NOMO-1 (cell line): ENCODE measurements around the gene FCGBP.
"Not testable (repeated sequence)": the region's sequence is repeated elsewhere in the genome, so short reads cannot be mapped to it uniquely, and the experiment has no call there.

Experiments
- DNase-seq, 2 experiments: peaks; one replicate each; lab custom pipeline; 2025; ENCODE audit not compliant: unreplicated experiment in 2 of 2; lab: John Stamatoyannopoulos, UW

FCGBP gene

GRCh38 chr19:39934584-39935363, at the start of gene FCGBP:
FCGBP (minus strand) TSS chr19:39934634.
- DNase-seq, result no peak

DNA sequence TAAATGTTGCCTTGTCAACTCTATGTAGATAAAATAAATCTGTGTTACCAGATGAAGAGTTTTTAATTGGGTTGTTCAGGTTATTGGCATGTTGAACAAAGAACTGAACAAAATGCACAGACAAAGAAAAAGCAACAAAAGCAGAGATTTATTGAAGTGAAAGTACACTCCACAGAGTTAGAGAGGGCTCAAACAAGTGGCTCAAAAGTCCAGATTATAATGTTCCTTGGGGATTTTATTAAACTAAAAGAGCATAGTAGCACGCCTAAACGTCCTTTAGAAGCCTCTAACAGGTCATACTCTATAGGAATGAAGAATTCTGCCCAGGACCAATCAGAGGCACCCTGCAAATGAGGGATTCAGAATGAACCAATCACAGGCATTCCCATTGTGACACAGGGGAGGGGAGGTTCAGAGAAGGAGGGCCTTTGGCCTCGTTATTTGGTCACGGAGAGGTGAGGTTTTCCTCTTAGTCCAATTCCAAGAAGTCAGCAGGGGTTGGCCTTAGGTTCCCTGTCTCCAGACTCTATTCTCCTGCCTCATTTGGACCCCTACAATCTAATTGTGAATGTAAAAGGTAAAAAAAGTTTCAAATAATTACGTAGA, 49.4 kb upstream of the FCGBP start:
- DNase-seq, result no peak

DNA sequence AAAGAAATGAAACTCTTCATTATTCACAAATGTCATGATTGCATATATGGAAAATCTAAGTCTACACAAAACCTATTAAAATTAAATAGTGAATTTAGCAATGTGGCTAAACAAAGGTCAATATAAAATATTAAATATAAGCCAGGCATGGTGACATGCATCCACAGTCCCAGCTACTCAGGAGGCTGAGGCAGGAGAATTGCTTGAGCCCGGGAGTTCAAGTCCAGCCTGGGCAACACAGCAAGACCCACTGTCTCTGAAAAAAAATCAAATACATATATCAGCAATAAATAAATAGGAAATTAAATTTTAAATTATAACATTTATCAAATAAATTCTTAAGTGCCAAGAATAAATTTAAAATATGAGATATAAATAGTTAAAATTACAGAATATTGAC, 48.4 kb upstream of the FCGBP start:
- no peak for DNase-seq

DNA sequence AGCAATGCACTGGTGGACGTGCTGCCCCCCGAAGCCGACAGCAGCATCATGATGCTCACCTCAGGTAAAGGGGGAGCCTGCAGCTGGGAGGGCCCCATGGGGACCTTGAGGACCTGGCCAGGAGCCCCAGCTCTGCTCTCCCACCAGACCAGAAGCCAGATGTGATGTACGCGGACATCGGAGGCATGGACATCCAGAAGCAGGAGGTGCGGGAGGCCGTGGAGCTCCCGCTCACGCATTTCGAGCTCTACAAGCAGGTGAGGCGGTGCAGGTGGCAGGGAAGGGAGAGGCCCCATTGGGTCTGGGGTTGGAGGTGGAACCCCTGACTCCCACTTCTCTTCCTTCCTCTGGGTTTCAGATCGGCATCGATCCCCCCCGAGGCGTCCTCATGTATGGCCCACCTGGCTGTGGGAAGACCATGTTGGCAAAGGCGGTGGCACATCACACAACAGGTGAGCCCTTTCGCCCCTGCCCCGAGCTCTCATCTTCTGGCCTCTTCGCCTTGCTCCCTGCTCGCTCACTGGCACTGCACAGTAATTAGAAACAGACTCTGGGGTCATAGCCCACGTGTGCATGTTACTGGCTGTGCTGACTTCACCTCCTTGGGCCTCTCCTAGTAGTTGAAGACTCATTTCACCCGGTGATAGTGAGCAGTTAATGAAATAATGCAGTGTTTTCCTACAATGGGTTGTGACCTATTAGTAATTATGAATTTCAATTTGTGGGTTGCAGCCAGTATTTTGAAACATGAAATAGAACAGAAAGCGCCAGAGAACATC, 40.1 kb upstream of the FCGBP start:
- no peak for DNase-seq

- DNase-seq, result no peak
Observed at GRCh38 chr19:39971380-39972035, 37.1 kb upstream of the FCGBP start.

DNA sequence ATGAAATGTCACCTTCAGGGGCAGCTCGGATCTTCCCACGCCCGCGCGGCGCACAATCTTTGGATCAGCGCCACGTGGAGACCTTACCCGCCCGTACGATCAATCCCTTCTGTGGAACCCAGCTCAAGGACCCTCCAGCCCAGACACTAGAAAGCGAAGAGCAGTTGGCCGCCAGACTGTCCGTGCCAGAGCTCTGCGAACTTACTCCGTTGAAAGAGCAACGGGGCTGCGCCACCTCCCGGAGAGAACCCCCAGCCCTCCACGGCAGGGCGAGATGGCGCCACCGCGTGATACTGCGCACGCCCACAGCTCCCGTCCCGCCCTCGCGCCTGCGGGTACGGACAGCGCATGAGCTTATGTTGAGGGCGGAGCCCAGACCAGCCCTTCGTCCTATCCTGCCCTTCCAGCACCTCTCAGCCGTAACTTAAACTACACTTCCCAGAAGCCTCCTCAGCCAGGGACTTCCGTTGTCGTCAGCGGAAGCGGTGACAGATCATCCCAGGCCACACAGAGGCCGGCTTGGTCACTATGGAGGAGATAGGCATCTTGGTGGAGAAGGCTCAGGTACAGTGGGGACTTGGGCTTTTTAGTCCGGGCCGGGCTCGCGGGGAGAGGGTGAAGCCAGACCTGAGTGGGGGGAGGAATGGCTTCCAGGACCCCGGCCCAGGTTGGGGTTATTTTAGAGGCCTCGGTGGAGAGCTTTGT, 36.4 kb upstream of the FCGBP start, which contains the start of gene PSMC4:
Gene PSMC4, plus strand, starts transcription at position 491 of the 705 bp plus-strand sequence. Its CDS starts 38 bp downstream, at position 529.
- peak; percentile 99 for DNase-seq

- peak; percentile 57 to 64 for DNase-seq
Observed at GRCh38 chr19:39970425-39970674, 35.9 kb upstream of the FCGBP start.

GRCh38 chr19:39969681-39970424, 35.4 kb upstream of the FCGBP start:
- no peak for DNase-seq

DNA sequence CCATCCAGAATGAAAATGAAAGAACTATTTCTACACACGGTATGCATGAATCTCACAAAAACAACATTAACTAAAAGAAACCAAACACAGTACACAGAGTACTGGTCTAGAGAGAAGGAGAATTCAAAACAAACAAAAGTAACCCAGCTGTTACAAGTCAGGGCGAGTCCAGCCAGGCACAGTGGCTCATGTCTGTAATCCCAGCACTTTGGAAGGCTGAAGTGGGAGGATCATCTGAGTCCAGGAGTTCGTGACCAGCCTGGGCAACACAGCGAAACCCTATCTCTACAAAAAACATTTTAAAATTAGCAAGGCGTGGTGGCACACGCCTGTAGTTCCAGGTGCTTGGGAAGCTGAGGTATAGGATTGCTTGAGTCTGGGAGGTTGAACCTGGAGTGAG, 34.8 kb upstream of the FCGBP start:
- no peak for DNase-seq

DNA sequence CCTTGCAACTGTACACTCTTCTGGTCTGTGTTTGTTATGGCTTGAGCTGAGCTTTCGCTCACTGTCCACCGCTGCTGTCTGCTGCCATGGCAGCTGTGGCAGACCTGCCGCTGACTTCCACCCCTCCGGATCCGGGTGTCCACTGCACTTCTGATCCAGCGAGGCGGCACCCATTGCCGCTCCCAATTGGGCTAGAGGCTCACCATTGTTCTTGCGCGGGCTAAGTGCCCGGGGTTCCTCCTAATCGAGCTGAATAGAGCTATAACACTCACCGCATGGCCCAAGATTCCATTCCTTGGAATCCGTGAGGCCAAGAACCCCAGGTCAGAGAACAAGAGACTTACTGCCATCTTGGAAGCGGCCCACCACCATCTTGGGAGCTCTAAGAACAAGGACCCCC, 34.4 kb upstream of the FCGBP start:
- DNase-seq, result no peak

DNA sequence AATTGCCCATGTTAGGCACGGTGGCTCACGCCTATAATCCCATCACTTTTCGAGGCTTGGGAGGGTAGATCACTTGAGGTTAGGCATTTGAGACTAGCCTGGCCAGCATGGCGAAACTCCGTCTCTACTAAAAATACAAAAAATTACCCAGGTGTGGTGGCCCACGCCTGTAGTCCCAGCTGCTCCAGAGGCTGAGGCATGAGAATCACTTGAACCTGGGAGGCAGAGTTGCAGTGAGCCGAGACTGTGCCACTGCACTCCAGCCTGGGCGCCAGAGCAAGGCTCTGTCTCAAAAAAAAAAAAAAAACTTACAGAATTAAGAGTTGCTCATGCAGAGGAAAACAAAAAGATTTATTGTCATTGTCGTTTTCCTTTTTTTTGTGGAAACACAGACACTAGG, 33.1 kb upstream of the FCGBP start:
- no peak for DNase-seq

DNA sequence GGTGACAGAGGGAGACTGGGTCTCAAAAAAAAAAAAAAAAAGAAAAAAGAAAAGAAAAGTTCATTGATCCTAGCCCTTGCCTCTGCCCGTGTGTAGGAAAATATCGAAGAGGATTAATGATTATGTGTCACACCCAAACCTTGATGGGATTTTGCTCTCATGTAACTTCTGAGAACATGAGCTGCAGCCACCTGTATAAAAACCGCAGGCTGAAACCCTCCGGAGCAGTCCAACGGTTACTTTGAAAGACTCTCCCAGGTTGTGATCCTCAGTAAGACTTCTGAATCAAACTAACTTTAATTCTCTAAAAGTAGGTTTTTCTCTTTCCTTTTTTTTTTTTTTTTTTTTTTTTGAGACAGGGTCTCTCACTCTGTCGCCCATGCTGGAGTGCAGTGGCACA, 32.2 kb upstream of the FCGBP start:
- no peak for DNase-seq

GRCh38 chr19:39963898-39964297, 29.5 kb upstream of the FCGBP start:
- peak in 1 of 2 experiments; percentile 17 for DNase-seq

- DNase-seq, result not testable (repeated sequence)
Observed at GRCh38 chr19:39959407-39959806, 25.0 kb upstream of the FCGBP start.

DNA sequence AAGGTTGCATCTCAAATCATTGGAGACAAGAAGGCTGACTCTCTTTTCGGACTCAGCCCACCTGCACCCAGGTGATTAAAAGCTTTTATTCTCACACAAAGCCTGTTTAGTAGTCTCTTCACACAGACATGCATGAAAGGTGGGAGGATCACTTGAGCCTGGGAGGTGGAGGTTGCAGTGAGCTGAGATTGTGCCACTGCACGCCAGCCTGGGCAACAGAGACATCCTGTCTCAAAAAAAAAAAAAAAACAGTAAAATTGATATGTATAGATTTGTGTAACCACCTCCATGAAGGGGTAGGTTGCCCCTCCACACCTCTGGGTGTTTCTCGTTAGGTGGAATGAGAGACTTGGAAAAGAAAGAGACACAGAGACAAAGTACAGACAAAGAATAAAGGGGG, 24.5 kb upstream of the FCGBP start:
- DNase-seq, result not testable (repeated sequence)

DNA sequence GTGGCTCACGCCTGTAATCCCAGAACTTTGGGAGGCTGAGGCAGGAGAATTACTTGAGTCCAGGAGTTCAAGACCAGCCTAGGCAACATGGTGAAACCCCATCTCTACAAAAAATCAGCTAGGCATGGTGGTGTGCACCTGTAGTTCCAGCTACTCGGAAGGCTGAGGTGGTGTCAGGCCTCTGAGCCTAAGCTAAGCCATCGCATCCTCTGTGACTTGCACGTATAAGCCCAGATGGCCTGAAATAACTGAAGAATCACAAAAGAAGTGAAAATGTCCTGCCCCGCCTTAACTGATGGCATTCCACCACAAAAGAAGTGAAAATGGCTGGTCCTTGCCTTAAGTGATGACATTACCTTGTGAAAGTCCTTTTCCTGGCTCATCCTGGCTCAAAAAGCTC, 23.5 kb upstream of the FCGBP start:
- not testable (repeated sequence) for DNase-seq

DNA sequence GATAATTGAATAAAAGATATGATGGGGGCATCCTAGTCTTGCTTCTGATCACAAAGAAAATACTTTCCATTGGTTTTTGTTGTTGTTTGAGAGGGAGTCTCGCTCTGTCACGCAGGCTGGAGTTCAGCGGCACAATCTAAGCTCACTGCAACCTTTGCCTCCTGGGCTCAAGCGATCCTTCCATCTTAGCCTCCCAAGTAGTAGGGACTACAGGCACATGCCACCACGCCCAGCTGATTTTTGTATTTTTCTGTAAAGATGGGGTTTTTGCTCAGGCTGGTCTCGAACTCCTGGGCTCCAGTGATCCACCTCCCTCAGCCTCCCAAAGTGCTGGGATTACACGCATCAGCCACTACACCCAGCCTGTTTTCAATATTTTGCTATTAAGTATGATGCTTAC, 19.5 kb upstream of the FCGBP start:
- no peak for DNase-seq

DNA sequence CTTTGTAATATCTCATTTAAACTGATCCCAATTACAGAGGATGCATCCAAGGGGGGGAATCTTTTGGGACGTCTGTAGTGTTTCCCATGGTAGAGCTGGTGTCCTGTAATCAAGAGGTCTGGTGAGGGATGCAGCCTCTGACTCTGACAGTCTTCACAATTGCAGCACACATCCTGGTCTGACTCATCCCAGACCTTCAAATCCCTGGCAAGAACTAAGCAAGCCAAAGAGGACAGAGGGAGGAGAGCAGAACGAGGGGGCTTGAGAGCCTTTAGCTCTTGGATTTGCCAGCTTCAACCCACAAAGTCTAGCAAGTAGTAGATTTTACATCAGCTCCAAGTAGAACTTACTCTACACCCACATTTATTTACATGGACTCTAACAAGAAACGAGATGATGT, 17.3 kb upstream of the FCGBP start:
- no peak for DNase-seq

GRCh38 chr19:39951065-39951650, 16.7 kb upstream of the FCGBP start:
- no peak for DNase-seq
